GM18870 (cell line): ENCODE results near the gene CLSTN2.

Experiments
- ATAC-seq: cut with Tn5 transposase; IDR thresholded peaks from one replicate; pipeline ENCODE4 v1.9.1; 2021; ENCODE audit warnings: moderate library complexity; ENCODE audit not compliant: unreplicated experiment

The CLSTN2 gene

DNA sequence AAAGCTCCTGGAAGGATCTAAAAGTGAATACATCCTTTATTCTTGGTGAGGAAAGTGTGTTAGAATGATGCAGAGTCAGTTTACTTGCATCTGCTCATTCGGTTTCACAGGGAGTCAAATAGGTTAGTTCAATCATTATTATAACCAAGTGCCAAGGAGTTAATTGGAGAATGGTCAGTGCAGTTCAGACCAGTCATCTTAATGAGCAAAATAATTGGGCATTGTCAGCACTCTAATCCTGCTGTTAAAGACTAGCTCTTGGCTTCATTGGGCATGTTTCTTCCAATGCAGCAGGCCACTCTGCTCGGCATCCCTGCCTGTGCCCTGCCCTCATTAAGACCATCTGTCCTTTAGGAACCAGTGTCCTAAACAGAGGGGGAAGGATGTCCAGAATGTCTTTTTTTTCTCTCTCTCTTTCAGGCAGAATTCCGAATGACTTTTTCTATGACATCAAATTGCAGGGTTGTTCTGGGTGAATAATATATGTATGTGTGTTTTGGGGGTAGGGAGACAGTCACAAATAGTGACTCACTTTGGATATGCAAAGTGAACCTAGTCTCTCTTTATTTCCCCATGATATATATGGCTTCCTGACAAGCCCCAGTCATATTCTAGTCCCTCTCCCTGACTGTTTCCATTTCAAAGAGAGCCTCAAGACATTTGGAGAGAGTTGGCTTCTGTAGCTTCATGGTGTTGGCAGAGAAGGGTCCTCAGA is 537.5 kb downstream of the CLSTN2 start:
- no peak for ATAC-seq

DNA sequence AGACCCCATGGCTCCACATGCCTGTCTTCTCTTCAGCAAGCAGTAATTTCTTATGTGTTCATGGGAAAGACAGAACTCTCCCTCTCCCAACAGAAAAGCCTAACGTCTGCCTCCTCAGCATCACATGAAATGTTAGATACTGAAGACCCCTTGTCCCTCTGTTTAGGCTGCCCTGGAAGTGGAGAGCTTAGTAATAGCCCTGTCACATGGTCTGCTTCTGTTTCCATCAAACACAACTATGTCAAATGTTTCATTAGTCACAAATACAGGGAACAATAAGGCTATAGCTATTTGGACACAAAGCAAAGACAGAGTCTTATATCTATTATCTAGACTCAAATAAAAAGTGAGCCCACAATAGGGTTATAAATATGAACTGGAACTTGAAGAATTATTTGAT is 552.6 kb downstream of the CLSTN2 start:
- no peak for ATAC-seq

DNA sequence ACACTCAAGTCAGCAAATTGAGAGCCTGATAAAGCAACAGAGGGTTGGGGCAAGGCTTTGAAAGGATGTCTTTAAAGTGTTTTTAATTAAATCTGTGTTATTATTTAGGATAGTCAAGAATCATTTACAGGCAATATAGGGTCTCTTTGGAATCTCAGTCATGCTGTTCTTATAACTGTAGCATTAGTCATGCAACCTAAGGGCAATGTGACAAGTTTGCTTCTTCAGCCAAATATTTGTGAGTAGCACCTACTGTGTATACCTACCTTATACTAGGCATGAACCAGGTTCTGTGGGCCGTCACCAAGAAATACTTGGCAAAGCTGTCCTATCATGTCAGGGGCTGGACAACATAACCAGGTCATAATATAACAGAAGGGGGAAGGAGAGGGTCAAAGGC is 558.3 kb downstream of the CLSTN2 start:
- no peak for ATAC-seq

DNA sequence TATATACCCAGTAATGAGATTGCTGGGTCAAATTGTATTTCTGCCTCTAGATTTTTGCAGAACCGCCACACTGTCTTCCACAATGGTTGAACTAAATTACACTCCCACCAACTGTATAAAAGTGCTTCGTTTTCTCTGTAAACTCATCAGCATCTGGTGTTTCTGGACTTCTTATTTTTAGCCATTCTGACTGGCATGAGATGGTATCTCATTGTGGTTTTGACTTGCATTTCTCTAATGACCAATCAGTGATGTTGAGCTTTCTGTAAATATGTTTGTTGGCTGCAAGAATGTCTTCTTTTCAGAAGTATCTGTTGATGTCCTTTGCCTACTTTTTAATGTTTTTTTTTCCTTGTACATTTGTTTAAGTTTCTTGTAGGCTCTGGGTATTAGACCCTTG is 560.0 kb downstream of the CLSTN2 start:
- ATAC-seq = no peak

DNA sequence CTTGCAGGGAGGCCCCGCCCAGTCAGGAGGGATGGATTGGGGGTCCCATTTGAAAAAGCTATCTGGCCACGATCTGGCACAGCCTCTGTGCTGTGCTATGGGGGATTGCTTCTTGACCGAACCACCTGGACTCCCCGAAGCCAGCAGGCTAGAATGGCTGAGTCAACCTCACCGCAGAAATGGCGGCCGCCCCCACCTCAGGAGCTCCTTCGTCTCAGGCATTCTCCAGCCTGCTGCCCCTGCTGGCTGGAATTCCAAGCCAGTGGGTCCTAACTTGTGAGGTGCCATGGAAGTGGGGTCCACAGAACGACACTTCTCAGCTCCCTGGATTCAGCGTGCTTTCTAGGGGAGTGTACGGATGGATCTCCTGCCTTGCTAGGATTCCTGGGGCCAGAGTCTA is 562.3 kb downstream of the CLSTN2 start:
- ATAC-seq = no peak

DNA sequence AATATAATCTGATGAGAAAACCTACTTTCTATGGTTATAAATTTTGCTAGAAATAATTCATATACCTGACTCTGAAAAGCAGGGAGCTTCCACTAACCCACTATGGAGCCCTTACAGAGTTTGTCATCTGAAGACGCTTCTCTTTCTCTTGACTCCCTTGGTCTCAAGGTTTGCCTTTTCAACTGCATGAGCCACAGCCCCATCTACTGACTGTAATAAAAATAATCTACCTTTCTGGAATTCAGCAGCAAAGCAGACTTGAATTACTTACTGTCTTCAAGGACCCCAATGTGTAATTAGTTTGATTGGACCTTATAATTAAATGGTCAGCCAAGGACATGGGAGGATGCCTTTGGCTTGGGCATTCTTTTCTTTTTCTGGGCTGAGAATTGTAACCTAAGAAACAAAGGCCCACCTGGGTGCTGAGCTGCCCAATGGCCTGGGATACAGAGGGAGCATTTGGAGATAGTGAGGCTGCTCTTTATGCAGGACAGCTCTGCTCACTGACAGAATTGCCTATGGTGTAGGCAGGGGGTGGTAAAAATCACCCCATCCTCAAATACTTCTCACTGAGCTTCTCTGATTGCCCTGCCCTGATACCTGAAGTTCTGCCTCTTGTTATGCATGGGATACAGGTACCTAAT is 564.3 kb downstream of the CLSTN2 start:
- ATAC-seq = no peak

DNA sequence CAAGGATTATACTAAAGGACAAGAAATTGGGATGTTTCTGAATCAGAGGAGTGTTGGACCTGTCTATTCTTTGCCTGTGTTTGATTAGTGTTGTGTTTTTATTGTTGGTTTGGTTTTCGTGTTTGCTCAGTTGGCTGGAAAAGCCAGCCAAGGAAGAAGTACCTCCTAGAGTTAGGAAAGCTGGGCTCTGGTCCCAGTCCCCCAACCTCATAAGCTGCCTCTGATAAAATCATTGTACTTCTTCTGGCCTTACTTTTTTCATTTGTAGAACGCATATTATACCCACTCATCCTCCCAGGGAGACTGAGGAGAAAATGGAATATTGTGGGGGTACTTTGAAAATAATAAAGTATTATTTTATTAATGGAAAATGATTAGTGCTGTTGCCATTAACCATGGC is 565.5 kb downstream of the CLSTN2 start:
- ATAC-seq = no peak

DNA sequence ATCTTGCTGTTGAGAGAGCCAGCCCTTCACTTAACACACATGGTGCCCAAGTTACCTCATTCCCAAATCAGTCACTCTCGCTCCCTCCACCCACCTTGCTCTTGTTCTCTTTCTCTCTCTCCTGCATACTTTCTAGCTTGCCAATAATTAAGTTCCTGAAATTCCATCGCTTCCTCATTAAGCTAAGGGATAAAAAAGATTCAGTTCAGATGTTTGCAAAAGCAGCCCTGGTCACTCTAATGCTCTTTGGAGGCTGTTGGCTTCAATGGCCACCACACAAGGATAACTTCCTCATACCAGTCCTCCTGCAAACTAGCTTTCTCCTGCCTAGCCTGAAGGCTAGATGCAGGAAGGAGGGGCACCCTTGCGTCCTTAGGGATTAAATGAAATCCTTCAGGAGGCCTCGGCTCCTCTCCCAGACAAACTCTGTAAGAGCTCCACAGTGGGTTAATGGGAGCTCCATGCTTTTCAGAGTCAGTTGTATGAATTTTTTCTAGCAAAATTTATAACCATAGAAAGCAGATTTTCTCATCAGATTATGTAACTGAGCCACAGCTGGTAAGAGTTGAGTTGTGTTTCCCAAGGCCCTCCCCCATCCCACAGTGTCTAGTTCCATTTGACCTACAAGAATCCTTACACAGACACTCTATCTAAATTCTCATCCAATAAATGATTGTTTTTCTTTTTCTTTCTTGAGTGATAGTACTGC is 566.2 kb downstream of the CLSTN2 start:
- ATAC-seq = no peak

DNA sequence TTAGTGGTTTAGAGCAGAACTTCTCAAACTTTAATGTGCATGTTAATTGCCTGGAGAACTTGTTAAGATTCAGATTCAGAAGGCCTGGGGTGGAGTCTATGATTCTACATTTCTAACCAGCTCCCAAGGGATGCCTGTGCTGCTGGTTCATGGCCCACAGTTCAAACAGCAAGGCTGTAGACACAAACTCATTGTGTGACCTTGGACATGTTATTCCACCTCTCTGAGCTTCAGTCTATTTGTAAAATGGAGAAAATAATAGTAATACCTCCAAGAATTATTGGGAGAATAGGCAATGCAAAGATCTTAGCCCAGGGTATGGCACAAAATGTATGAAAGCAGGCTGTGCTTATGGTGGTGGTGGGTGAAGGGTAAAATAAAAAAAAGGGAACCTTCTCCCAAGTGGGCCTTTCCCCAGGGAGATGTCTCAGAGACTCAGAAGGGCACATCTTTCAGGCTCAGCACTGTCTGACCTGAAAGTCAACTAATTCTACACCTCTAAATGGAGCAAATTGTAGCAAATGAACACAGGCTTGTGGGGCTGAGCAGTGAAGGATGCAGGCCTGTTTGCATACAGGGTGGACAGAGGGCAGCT is 566.9 kb downstream of the CLSTN2 start:
- ATAC-seq = no peak

DNA sequence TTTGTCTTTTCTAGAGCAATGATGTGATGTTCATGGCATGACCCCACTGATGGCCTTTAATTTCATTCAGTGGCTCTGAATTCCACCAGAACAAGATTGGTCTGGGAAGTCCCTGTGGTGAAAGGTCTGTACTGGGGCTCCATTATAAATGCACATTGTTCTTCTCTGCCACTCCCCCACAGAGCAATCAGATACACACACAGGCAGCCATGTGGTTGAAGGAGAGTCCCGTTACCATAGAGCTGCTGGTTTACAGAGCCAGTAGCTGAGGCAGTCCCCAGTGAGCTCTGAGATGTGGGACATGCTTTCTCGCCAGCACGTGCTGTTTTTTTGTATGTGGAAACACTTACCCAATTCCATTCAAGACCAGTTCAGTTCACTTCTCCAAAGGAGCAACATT is 570.2 kb downstream of the CLSTN2 start:
- ATAC-seq = no peak

DNA sequence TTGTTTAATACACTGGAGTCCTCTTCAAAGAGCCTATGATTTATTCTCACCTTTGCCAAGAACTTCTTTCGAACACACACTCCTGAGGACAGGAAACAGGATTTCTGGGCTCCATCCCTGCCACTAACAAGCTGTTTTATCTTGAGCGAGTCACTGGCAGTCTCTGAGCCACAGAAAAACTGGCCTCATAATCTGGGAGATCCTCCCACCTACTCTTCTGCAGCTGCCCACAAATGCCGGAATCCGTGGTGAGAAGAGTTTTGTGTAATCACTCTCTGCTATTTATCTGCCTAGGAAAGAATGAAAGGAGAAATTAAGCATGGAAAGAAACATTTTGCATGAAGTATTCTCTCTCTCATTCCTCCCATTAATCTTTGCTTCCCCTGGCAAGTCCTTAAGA is 570.9 kb downstream of the CLSTN2 start:
- no peak for ATAC-seq

DNA sequence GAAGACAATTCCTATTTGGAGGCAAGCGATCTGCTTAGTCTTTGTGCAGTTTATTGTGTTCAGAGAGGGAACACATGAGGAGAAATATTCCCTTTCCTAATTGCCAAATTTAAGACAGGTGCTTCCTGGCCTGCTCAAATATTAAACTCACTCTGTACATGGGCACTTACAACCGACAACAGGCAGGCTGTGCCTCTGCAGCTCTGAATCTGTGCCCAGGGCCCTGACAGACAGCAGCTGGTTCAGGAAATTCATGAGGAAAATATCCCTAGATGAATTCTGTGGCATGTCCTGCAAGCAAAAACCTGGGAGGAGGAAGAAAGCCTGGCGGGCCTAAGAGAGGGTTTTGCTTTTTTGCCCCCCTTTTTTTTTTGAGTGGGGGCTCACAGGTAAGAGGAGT is 573.6 kb downstream of the CLSTN2 start:
- ATAC-seq = no peak

DNA sequence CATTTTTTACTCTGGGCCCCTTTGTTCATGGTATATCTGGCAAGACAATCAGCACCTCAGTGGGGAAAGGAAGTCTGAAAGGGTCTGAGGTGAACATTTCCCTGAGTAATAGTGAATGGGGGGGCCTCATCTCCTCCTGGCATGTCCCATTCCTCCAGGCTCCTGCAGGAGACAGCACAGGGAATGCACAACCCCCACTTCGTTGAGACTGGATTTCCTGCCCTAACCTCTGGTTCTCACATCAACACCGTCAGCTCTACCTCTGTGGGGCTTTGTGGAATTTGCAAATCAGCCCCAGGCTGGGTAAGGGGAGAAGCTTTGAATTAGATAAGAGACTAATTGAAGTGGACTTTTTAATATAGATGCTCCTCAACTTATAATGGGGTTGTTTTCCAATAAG is 574.5 kb downstream of the CLSTN2 start:
- no peak for ATAC-seq

DNA sequence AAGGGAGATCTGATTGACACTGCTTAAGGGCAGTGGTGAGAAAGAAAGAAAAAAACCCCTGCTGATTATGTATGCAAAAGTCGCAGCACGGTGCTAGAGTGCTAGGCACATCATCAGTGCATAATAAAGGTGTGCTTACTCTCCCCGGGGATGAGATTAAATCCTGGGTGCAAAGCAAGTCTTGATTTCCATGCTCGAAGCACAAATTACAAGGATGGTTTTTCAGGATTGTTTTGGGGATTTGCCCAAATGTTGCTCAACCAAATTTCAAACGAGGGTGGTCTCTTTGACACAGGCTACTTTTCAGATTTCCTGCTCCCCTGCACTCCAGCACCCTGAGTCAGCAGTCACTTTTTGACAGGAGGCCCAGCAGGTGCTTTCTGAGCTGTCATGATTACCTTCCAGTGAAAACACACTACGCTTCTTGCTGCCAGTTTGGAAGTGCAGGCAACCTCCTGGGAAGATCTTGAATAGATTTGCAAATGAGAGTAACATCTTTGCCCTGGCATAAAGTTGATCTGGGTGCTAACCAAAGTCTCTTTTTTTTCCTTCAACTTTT is 575.4 kb downstream of the CLSTN2 start:
- ATAC-seq = no peak

DNA sequence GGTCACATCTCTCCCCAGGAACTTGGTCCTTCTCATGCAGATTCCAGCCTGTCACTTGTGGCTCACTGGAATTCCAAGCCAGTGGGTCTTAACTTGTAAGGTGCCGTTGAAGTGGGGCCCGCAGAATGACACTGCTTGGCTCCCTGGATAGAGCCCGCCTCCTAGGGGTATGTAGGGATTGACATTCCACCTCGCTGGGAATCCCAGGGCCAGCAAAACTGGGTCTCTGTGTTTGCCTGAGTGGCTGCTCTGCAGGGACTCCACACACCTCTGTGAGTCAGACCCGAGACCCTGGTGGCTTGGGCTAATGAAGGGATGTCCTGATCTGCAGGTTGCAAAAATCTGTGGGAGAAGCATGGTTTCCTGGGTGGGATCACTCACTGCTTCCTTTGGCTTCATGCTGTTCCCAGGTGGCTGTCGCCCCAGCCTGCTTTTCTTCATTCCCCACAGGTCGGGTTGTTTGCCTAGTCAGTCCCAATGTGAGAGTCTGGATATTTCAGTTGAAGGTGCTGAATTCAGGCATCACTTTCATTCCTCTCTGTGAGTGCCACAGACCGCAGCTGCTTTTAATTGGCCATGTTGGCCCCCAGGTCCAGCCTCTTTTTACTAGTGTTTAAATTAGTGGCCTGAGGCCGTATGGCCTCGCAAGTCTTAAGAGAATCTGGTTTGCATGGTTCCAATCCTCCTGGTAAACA is 586.9 kb downstream of the CLSTN2 start:
- ATAC-seq = no peak

DNA sequence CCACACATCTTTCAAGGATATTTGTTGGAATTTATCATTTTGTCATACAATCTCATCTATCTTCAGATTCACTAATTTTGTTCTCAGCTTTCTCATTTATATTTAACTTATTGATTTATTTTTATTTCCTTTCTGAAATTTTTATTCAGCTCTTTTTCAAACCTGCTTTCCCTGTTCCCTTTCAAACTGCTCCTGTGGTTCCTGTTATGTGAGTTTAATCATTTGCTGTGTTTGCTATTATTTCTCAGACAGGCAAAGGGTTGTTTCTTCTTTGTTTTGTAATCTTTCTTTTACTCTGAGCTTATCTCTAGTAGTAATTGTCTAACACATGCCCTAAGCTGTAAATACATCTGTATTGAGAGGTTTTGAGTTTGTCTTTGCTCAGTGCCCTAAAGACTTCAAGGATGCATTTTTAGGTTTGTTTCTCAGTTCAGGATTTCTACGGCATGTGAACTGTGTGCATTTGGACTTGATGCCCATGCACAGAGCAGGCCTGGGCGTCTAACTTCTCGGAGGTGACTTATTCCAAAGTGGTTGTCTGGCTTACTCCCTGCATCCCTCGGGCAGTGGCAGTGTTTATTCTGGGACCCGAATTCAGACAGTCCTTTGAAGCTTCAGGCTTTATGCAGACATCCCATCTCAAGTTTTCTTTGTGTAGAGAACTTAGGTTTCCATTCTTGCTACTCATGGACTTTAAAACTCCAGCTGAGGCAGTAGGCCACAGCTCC is 587.8 kb downstream of the CLSTN2 start:
- no peak for ATAC-seq

DNA sequence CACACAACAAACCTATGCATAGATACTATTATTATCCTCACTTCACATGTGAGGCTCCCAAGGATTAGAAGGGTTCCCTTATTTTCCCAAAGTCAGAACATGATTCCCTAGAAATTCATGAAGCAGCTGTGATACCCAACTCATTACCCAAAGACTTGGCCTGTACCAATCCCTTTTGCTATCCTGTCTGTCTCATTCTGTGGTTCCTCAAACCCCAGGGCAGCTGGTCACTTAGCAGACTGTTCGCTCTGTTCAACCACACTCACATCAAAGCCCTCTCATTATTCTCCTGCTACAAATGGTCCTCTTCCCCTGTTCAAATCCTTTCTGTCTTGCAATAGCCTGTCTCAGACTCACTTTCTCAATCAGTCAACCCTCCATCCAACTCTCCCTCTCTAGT is 588.6 kb downstream of the CLSTN2 start:
- no peak for ATAC-seq

DNA sequence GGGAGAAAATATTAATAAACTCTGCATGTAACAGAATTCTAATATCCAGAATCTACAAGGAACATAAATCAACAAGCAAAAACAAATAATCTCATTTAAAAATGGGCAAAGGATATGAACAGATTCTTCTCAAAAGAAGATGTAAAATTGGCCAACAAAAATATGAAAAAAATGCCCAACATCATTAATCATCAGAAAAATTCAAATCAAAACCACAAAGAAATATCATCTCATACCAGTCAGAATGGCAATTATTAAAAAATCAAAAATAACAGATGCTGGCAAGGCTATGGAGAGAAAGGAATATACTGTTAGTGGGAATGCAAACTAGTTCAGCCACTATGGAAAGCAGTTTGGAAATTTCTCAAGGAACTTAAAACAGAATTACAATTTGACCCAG is 592.2 kb downstream of the CLSTN2 start:
- ATAC-seq = no peak

DNA sequence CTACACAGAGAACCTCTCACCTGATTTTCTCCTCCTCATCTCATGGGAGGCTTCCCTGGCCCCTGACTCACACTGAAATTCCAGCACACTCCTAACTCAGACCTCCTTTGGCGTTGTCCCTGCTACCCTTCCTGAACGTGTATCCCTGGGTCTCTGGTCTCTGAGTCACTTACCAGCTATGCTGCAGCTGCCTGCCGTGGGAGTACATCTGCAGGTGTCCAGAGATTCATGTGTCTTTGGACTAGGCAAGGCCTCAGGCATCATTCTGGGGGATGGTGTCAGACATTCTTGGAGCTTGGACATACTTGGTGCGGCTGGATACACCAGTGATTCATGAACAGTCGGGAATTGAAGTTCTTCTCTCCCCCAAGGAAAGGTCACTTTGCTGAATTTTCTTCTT is 594.1 kb downstream of the CLSTN2 start:
- ATAC-seq = no peak

DNA sequence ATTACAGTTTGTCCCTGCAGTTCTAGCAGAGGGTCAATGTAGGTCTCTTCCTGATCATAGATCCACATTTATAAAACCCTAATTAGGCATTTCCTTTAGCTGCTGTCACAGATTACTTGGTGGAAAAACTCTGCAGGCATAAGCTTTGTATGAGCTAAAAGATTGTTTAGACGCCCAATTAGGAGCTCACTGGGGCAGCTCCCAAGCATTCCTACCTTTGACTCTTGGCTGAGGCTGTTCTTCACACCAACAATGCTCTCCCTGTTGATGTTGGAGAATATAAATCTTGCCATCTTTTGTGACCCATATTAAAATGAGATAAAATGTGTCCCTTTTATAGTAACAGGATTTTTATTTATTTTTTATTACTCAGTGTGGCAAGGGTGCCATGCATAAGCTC is 594.6 kb downstream of the CLSTN2 start:
- ATAC-seq = no peak
